ENCODE measurements around the gene ZFAND2A.

The ZFAND2A gene

DNA sequence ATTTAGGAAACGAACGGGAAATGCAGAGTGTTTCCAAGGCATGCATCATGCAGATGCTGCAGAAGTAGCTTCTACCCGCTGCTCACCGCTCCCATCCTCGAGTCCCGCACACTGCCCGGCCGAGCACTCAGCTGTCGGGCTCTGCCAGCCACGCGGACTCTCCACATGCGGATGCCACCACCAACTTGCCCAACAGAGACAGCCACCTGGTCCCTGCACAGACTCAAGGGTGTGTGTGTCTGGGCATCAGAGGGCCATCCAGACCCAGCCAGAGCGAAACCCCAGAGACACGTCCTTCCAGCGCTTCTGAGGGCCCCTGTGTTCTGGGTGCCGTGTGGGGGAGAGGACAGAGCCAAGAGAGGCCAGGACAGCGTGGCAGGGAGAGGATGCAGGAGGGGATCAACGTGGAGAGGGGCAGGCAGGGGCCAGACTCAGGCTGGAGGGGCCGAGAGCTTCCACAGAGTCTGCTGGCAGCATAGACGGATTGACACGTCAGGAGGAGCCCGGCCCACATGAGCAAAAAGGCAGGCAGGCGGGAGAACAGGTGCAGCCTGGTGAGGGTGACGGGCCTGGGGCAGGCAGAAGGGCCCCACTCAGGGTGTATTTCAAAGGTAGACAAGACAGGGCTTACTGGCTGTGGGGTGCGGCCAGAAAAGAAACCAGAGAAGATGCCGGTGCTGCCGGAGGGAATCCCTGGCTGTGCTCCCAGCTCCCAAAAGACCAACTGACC is 53.8 kb downstream of the ZFAND2A start:
- Histone ChIP-seq H3K4me2 (peak overlapping the region; percentile 76 to 97 (median 93)), H3K4me3 (peak overlapping the region in 1 of 10 experiments; percentile 30; a peak in 2 of 20 replicates)
- no peak for TF ChIP-seq Cebpa-rat (IDR thresholded peaks at IDR 0.05)

DNA sequence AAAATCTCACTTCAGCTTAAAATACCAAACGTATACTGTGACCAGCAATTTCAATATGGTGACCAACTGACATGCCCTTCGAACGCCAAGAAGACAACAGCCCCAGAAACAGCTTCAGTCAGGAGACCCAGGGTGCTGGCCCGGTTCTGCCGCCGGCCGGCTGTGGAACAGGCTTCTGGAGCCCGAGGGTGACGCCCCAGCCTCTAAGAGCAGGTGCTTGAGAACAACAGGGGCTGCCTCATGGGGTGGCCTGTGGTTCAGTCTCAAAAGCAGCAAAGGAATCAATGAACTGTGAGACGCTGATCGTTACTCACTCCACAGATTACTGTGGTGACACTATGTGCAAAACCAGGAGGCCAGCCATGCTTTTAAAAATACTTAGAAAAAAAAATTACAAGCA is 54.8 kb downstream of the ZFAND2A start:
- peaks cover 81 to 99% (median 98%) of the 10 kb centered on the region in 10 experiments for H3K4me1 ChIP-seq
- peaks cover 0 to 17% (median 7%) of the 10 kb centered on the region in 11 experiments; a peak in 7 of 22 replicates for H3K36me3 ChIP-seq
- no peak overlapping the region for H3K4me3 ChIP-seq
- H4K20me1 ChIP-seq, result peaks cover 0 to 99% (median 90%) of the 10 kb centered on the region in 11 experiments; a peak in 20 of 22 replicates
- H3K9ac ChIP-seq, result peak overlapping the region in 3 of 11 experiments; percentile 7 to 32 (median 21); a peak in 4 of 22 replicates
- no peak for TF ChIP-seq Cebpa-rat (IDR thresholded peaks at IDR 0.05)
- peak overlapping the region in 4 of 11 experiments; percentile 2 to 21 (median 17); a peak in 2 of 22 replicates for H3K27ac ChIP-seq
- H3K27me3 ChIP-seq, result peaks cover 0 to 60% (median 0%) of the 10 kb centered on the region in 11 experiments; a peak in 8 of 22 replicates
- peak overlapping the region; percentile 60 to 97 (median 93) for H3K4me2 ChIP-seq
- H3K9me3 ChIP-seq (replicated peaks in 1 of 11), result no peaks in the 10 kb centered on the region

More for the DNA sequence above, 53.8 kb downstream of the ZFAND2A start:
- H4K20me1 ChIP-seq, result peaks cover 0 to 99% (median 83%) of the 10 kb centered on the region in 11 experiments; a peak in 20 of 22 replicates
- peaks cover 0 to 17% (median 7%) of the 10 kb centered on the region in 11 experiments; a peak in 7 of 22 replicates for H3K36me3 ChIP-seq
- H3K27ac ChIP-seq, result peak overlapping the region in 1 of 11 experiments; percentile 21; a peak in 3 of 22 replicates
- H3K27me3 ChIP-seq, result peaks cover 0 to 67% (median 0%) of the 10 kb centered on the region in 11 experiments; a peak in 8 of 22 replicates
- no peaks in the 10 kb centered on the region for H3K9me3 ChIP-seq (replicated peaks in 1 of 11)
- H3K4me1 ChIP-seq, result peaks cover 81 to 99% (median 98%) of the 10 kb centered on the region in 10 experiments
- H3K9ac ChIP-seq, result peak overlapping the region in 5 of 11 experiments; percentile 7 to 51 (median 33); a peak in 9 of 22 replicates

DNA sequence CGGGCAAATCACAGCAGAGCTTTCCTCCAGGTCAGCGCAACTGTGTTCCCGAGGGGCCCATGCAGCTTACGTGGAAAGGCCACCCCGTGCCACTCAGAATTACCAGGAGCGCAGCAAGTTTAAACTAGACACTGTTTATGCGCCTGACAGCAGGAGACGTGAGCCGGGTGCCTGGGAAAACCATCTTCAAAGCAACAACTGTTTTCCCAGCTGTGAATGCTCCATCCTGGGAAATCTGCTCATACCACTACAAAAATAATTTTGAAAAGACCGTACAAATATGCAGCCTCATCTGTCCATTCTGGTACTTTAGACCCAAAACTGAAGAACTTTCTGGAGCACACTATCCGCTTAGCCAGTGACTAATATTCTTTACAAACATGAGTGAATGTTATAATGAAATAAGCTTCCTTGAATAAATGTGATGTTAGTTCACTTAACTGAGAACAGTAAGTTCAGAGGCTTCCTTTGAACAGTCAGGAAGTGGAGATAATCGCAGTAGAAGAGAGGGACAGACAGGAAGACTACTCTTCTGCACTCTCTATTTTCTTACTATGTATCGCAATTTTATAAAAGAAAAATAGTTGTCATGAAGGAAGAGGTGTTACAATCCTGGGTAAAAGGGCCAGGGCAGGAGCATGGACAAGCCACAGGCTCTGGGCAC is 55.3 kb downstream of the ZFAND2A start:
- H3K36me3 ChIP-seq, result peaks cover 0 to 17% (median 7%) of the 10 kb centered on the region in 11 experiments; a peak in 7 of 22 replicates
- H3K27ac ChIP-seq, result peak overlapping the region in 5 of 11 experiments; percentile 2 to 59 (median 21); a peak in 3 of 22 replicates
- H3K4me3 ChIP-seq, result no peak overlapping the region
- H3K4me1 ChIP-seq, result peaks cover 81 to 99% (median 98%) of the 10 kb centered on the region in 10 experiments
- TF ChIP-seq Cebpa-rat (IDR thresholded peaks at IDR 0.05), result no peak
- no peaks in the 10 kb centered on the region for H3K9me3 ChIP-seq (replicated peaks in 1 of 11)
- peak overlapping the region; percentile 79 to 97 (median 93) for H3K4me2 ChIP-seq
- peaks cover 0 to 55% (median 0%) of the 10 kb centered on the region in 11 experiments; a peak in 8 of 22 replicates for H3K27me3 ChIP-seq
- peaks cover 0 to 99% (median 90%) of the 10 kb centered on the region in 11 experiments; a peak in 20 of 22 replicates for H4K20me1 ChIP-seq
- H3K9ac ChIP-seq, result peak overlapping the region in 3 of 11 experiments; percentile 21 to 32 (median 25); a peak in 3 of 22 replicates

DNA sequence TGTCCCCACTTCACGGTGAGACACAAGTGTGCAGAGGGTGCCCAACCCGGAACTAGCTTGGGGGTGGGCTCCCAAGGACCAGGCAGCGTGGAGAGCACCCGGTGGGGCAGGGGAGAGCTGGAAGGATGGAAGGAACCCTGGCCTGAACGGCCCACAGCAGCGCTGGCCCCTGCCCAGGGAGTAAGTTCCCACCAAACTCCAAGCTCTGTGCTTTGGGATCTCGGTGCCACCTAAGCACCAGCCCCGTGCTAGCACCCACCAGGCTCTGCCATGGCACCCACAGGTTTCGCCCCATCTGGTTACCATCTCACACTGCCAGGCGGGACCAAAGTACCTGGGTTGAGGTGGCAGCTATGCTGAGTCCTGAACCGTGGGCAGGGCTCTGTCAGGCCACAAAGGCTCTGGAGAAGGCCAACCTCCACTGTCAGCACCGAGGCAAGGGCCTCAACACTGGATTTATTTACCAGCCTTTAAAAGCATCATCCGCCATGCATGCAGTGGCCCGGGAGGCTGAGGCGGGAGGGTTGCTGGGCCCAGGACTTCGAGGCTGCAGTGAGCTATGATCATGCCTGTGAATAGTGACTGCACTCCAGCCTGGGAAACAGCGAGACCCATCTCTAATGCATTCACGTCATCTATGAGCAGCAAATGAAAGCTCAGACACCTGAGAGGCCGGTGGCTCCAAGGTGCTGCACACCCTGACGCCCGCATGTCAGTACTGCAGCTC is 56.0 kb downstream of the ZFAND2A start:
- H3K36me3 ChIP-seq, result peaks cover 0 to 17% (median 7%) of the 10 kb centered on the region in 11 experiments; a peak in 7 of 22 replicates
- H3K27ac ChIP-seq, result peak overlapping the region in 9 of 11 experiments; percentile 21 to 59 (median 30); a peak in 15 of 22 replicates
- peak overlapping the region; percentile 79 to 97 (median 93) for H3K4me2 ChIP-seq
- peak overlapping the region in 5 of 11 experiments; percentile 4 to 43 (median 17); a peak in 2 of 22 replicates for H3K9ac ChIP-seq
- peaks cover 0 to 51% (median 0%) of the 10 kb centered on the region in 11 experiments; a peak in 8 of 22 replicates for H3K27me3 ChIP-seq
- no peaks in the 10 kb centered on the region for H3K9me3 ChIP-seq (replicated peaks in 1 of 11)
- TF ChIP-seq Cebpa-rat (IDR thresholded peaks at IDR 0.05), result no peak
- H3K4me1 ChIP-seq, result peaks cover 82 to 99% (median 98%) of the 10 kb centered on the region in 10 experiments
- H3K4me3 ChIP-seq, result no peak overlapping the region
- H4K20me1 ChIP-seq, result peaks cover 0 to 99% (median 87%) of the 10 kb centered on the region in 11 experiments; a peak in 20 of 22 replicates

DNA sequence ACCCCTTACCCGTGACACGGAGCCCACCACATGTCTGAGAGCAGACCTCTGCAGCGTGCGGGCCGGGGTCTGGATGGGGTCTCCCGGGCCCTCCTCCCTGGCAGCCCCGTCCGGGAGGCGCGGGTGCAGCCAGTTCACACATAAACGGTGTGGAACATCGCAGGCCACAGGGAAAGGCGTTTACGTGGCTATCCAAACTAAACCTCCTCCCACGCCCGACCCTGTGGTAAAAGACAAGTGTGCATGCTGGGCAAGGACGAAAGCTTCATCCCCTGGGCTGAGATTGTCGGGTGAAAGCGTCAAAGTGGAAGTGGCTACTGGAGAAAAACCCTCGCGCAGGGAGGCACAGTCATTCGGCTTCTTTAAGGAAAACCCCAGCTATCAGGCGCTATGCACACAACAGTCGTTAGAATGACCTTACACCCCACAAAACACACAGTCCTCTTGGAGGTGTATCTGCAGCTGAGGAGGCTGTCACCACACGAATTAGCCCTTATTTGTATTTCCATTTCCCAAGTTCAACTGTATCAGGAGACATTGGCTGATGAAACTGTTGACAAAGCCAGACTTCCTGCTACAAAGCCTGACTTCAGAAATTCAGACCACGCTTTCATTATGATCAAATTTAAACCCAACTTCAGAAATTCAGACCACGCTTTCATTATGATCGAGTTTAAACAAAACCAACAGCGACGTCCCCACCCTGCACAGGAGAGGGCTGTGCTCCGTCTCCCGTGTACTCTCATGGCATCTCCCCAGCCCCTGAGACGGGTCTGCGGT is 56.8 kb downstream of the ZFAND2A start:
- Histone ChIP-seq H4K20me1 (peaks cover 0 to 92% (median 80%) of the 10 kb centered on the region in 11 experiments; a peak in 20 of 22 replicates), H3K9ac (peak overlapping the region in 5 of 11 experiments; percentile 4 to 43 (median 17); a peak in 4 of 22 replicates), H3K27ac (peak overlapping the region in 9 of 11 experiments; percentile 21 to 59 (median 30); a peak in 15 of 22 replicates), H3K4me3 (no peak overlapping the region), H3K4me1 (peaks cover 82 to 99% (median 97%) of the 10 kb centered on the region in 10 experiments), H3K27me3 (peaks cover 0 to 45% (median 0%) of the 10 kb centered on the region in 11 experiments; a peak in 8 of 22 replicates), H3K4me2 (peak overlapping the region; percentile 79 to 97 (median 93)), H3K9me3 (replicated peaks in 1 of 11) (no peaks in the 10 kb centered on the region), H3K36me3 (peaks cover 0 to 17% (median 9%) of the 10 kb centered on the region in 11 experiments; a peak in 10 of 22 replicates)
- TF ChIP-seq Cebpa-rat (IDR thresholded peaks at IDR 0.05), result no peak
